Thyroid gland (tissue), 4 donors: Measurements from ENCODE around the gene GPC5. TPM values are rescaled to one million over a fixed set of nuclear protein-coding genes. Genes with fewer than 3 reads are reported as not detected.
"Not testable (repeated sequence)": the region's sequence is repeated elsewhere in the genome, so short reads cannot be mapped to it uniquely, and the experiment has no call there.

Source experiments
- DNase-seq, 2 donors: peaks; one replicate each; pipeline ENCODE4 v3.0.0-alpha.2; 2019
- H3K27ac ChIP-seq, 3 donors: fragments of 200-600 bp; sonication (generic); 1 replicate in 2 of 3; 2 replicates in 1 of 3; pipeline ENCODE4 v1.5.1; 2016 to 2019; ENCODE audit warnings: mild to moderate bottlenecking in 1 of 3, moderate library complexity in 1 of 3
- H3K27me3 ChIP-seq: fragments of 200-600 bp; sonication (generic); one replicate; pipeline ENCODE4 v1.5.1; 2019
- H3K36me3 ChIP-seq, 2 donors: fragments of 200-600 bp; sonication (generic); one replicate each; pipeline ENCODE4 v1.5.1; 2016 to 2019
- H3K4me1 ChIP-seq, 2 donors: fragments of 200-600 bp; sonication (generic); one replicate each; pipeline ENCODE4 v1.5.1; 2017 to 2019
- H3K4me3 ChIP-seq, 3 donors: fragments of 200-600 bp; sonication (generic); replicated peaks in 1 of 3; 1 replicate in 2 of 3; 2 replicates in 1 of 3; pipeline ENCODE4 v1.5.1; 2016; ENCODE audit warnings: mild to moderate bottlenecking in 1 of 3
- H3K9me3 ChIP-seq: fragments of 200-600 bp; sonication (generic); one replicate; pipeline ENCODE4 v1.5.1; 2017
- POLR2A ChIP-seq, 2 donors: fragments of 450-650 bp; IDR thresholded peaks; one replicate each; pipeline ENCODE4 v1.6.1; 2017; ENCODE audit warnings: antibody characterized with exemption in 2 of 2, mild to moderate bottlenecking in 2 of 2, moderate library complexity in 1 of 2
- WGBS, 2 donors: methylation state at CpG; one replicate each; pipeline ENCODE4 v1.1.5; 2017; 5-methylcytosine and 5-hydroxymethylcytosine counted together
- intact Hi-C: fragments of 100-400 bp; cut with DNase I; formaldehyde crosslinking; loops from one replicate; pipeline ENCODE4 v1.15.1; 2023
- total RNA-seq, 4 donors: library from RNA; depleted of rRNA; stranded (reverse); fragments of >200 nt; gene quantifications; one replicate each; pipeline ENCODE4 v1.2.3, GENCODE V29; 2016
- TF ChIP-seq, protein P1 (sequence below), 6 experiments: fragments of 200-600 bp in 3 of 6; fragments of 450-650 bp in 3 of 6; sonication (generic) in 3 of 6; IDR thresholded peaks; one replicate each; pipeline ENCODE4 v1.5.1; 2016 to 2019; ENCODE audit warnings: antibody characterized with exemption in 6 of 6, mild to moderate bottlenecking in 2 of 6, inconsistent platforms in 1 of 6, moderate library complexity in 1 of 6

GPC5 gene
- total RNA-seq, 4 donors from 2014 or later = 0.67 to 2.3 (median 1.3) TPM

DNA sequence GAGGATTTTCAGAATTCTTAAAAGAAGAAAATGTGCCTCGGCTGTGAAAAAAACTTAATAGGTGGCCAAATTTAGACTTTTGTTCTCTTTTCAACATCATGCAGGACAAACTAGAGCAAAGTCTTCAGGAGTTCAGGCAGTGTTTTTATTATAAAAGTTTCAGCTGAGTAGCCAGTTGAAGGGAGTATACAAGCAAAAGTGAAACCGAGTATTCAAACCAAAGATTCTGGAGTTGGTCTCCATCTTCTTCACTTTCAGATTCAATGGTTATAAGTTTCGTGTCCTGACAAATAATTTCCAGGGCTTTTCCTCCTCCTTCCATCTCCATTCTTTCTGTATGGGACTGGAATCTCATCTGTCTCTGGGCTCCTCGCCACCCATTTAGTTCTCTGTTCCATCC is 379.7 kb downstream of the GPC5 start:
- no peak for DNase-seq
- no peak for TF ChIP-seq POLR2A (IDR thresholded peaks at IDR 0.05)
- TF ChIP-seq, protein P1, sequence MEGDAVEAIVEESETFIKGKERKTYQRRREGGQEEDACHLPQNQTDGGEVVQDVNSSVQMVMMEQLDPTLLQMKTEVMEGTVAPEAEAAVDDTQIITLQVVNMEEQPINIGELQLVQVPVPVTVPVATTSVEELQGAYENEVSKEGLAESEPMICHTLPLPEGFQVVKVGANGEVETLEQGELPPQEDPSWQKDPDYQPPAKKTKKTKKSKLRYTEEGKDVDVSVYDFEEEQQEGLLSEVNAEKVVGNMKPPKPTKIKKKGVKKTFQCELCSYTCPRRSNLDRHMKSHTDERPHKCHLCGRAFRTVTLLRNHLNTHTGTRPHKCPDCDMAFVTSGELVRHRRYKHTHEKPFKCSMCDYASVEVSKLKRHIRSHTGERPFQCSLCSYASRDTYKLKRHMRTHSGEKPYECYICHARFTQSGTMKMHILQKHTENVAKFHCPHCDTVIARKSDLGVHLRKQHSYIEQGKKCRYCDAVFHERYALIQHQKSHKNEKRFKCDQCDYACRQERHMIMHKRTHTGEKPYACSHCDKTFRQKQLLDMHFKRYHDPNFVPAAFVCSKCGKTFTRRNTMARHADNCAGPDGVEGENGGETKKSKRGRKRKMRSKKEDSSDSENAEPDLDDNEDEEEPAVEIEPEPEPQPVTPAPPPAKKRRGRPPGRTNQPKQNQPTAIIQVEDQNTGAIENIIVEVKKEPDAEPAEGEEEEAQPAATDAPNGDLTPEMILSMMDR (IDR thresholded peaks at IDR 0.05) = no peak
- H3K4me1 ChIP-seq = no peaks in the 10 kb centered on the region
- intact Hi-C loops = no loop called here
- no peaks in the 10 kb centered on the region for H3K36me3 ChIP-seq
- no peaks in the 10 kb centered on the region for H3K9me3 ChIP-seq
- no peaks in the 10 kb centered on the region for H3K27me3 ChIP-seq
- no peak overlapping the region for H3K4me3 ChIP-seq
- no peak overlapping the region for H3K27ac ChIP-seq
- WGBS, 2 donors = 75 to 79% methylated on average over 4 of the region's 4 CpGs

DNA sequence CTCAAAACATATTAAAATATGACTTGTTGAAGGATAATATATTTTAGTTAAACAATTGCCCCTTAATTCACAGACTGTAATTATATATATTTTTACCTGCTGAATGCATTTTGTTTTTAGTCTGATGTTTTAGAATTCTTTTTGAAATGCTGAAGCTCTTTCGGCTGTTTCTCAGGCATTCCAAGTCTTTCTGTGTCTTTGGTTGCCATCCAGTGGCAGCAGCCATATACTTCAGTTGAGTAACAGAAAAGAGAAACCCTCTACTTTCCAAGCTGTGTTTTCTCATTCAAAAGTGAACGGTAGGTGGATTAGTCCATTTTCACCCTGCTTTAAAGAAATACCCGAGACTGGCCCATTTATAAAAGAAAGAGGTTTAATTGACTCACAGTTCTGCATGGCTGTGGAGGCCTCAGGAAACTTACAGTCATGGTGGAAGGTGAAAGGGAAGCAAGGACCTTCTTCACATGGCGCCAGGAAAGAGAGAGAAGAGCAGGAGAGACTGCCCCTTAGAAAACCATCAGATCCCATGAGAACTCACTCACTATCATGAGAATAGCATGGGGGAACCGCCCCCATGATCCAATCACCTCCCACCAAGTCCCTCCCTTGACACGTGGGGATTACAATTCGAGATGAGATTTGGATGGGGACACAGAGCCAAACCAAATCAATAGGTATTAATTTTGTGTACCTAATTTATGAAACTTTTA is 383.7 kb downstream of the GPC5 start:
- not testable (repeated sequence) for H3K4me1 ChIP-seq

DNA sequence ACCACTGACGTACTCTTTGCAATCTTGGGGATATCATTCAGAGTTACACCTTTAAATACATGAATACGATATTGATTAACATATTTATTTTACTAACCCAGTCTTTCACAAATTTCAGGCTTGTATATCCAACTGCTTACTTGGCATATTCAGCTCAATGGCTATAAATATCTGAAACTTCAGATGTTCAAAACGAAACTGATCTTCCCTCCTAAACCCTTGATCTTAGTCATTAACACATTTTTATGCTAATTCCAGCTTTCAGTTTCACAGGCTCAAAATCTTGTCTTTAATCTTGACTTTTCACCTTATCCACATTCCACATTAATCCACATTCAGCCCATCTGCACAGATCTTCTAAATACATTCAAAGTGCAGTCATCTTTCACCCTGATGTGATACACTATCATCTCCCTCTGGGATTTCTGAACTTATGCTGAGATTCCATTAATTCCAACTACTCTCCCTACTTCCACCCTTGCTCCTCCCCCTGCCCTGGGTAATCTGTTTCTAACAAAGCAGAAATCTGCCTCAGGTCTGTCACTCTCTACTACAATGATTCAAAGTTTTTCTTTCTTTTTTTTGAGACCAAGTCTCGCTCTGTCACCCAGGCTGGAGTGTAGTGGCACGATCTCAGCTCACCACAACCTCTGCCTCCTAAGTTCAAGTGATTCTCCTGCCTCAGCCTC is 387.2 kb downstream of the GPC5 start:
- no peak overlapping the region for H3K27ac ChIP-seq
- H3K27me3 ChIP-seq = no peaks in the 10 kb centered on the region
- H3K9me3 ChIP-seq = no peaks in the 10 kb centered on the region
- intact Hi-C loops = no loop called here
- 83 to 86% methylated on average over 5 of the region's 5 CpGs for WGBS, 2 donors
- DNase-seq = no peak
- TF ChIP-seq, protein P1 (IDR thresholded peaks at IDR 0.05) = no peak
- no peak for TF ChIP-seq POLR2A (IDR thresholded peaks at IDR 0.05)
- no peak overlapping the region for H3K4me3 ChIP-seq
- no peaks in the 10 kb centered on the region for H3K4me1 ChIP-seq
- H3K36me3 ChIP-seq = no peaks in the 10 kb centered on the region

More for the DNA sequence above, 383.7 kb downstream of the GPC5 start:
- intact Hi-C loops, H3K27me3 ChIP-seq, DNase-seq, H3K9me3 ChIP-seq, H3K36me3 ChIP-seq, H3K4me3 ChIP-seq, H3K27ac ChIP-seq: not testable (repeated sequence)
- 63 to 71% methylated on average over 7 of the region's 7 CpGs for WGBS, 2 donors

DNA sequence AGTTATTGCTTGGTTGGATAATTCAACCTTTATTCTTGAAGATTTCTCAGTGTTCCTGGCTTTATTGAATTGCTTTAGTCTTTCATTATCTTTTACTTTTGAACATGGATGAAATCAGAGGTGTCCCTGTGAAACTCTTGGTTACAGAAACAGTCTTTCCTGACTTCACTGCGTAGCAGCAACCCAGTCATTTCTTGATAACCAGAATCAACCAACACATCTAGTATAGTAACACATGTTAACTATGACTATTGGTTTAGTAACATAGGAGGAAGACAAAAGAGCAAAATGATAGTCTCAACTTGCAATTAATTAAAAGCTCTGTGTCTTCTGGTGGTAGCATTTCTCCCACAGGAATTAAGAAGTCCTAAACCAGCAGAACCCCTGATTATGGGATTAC is 393.6 kb downstream of the GPC5 start:
- Histone ChIP-seq H3K27ac (no peak overlapping the region), H3K4me1 (no peaks in the 10 kb centered on the region), H3K9me3 (no peaks in the 10 kb centered on the region), H3K27me3 (no peaks in the 10 kb centered on the region), H3K4me3 (no peak overlapping the region), H3K36me3 (no peaks in the 10 kb centered on the region)
- no peak for DNase-seq
- 88 to 89% methylated on average over 1 of the region's 1 CpG for WGBS, 2 donors
- intact Hi-C loops = no loop called here
- TF ChIP-seq, protein P1 (IDR thresholded peaks at IDR 0.05) = no peak

DNA sequence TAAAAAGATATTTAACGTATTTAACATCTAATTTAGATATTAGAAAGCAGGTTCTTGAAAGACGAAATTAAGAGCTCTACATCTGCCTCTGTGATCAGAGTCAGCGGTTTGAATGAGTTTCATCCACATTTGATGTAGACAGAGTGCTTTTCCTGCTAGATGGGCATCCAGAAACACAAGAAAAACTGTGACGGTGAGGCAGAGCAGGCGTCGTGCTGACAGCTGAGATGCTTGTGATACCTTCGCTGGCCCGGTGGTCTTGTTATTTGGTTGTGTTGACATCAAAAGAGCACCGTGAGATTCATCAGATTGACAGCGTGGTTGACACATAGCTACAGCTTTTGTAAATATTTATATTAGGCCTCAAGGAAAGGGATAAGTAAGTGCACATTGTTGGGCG is 399.1 kb downstream of the GPC5 start:
- DNase-seq = no peak
- WGBS, 2 donors = 58 to 64% methylated on average over 11 of the region's 11 CpGs
- H3K36me3 ChIP-seq = no peaks in the 10 kb centered on the region
- no peak overlapping the region for H3K27ac ChIP-seq
- H3K4me3 ChIP-seq = no peak overlapping the region
- TF ChIP-seq, protein P1 (IDR thresholded peaks at IDR 0.05) = no peak
- TF ChIP-seq POLR2A (IDR thresholded peaks at IDR 0.05) = no peak
- no peaks in the 10 kb centered on the region for H3K27me3 ChIP-seq
- no peaks in the 10 kb centered on the region for H3K9me3 ChIP-seq
- intact Hi-C loops = no loop called here
- no peaks in the 10 kb centered on the region for H3K4me1 ChIP-seq

DNA sequence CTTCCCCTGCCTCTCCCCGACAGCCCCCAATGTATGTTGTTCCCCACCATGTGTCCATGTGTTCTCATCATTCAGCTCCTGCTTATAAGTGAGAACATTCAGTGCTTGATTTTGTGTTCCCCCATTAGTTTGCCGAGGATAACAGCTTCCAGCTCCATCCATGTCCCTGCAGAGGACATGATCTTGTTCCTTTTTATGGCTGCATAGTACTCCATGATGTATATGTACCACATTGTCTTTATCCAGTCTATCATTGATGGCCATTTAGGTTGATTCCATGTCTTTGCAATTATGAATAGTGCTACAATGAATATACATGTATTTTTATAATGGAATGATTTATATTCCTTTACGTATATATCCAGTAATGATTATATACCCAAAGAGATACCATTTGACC is 399.9 kb downstream of the GPC5 start:
- H3K4me1 ChIP-seq, H3K36me3 ChIP-seq, DNase-seq, H3K27ac ChIP-seq, H3K27me3 ChIP-seq, H3K9me3 ChIP-seq, H3K4me3 ChIP-seq, intact Hi-C loops: not testable (repeated sequence)
- WGBS, 2 donors = 77 to 82% methylated on average over 3 of the region's 3 CpGs

DNA sequence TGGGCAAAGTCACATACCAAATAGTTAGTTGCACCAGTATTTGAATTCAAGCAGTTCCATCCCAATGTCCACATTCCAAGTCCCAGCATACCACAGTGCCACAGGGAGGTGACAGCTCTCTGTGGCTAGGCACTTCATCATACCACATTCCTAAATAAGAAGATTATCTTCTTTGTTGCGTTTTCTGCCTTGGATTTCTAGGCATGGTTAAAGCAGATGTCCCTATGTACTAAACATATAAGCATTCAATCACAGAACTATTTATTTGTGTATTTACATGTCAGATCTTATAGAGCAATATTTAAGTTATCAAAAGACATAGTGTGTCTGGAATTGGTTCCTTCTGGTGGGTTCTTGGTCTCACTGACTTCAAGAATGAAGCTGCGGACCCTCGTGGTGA is 403.4 kb downstream of the GPC5 start:
- DNase-seq, H3K27ac ChIP-seq, H3K9me3 ChIP-seq, H3K36me3 ChIP-seq, intact Hi-C loops, H3K27me3 ChIP-seq, H3K4me1 ChIP-seq, H3K4me3 ChIP-seq: not testable (repeated sequence)
- 92% methylated on average over 3 of the region's 3 CpGs for WGBS, 2 donors
